Left lung (tissue), 10 donors: ENCODE data around the gene RIPOR3. TPM values are rescaled to one million over a fixed set of nuclear protein-coding genes. Genes with fewer than 3 reads are reported as not detected.

Experiments
- ATAC-seq: fragments of 200-7000 bp; cut with Tn5 transposase; one replicate; pipeline ENCODE4 v1.9.1; 2020; ENCODE audit warnings: moderate library complexity
- DNase-seq, 4 donors: peaks; one replicate each; pipeline ENCODE4 v3.0.0-alpha.2; 2013 to 2020
- H3K27ac ChIP-seq, 2 donors: fragments of 200-600 bp; sonication (generic) in 1 of 2; one replicate each; pipeline versions ENCODE4 v1.5.0 to v1.8.0; 2020 to 2021
- H3K27me3 ChIP-seq, 2 donors: fragments of 200-600 bp; sonication (generic) in 1 of 2; one replicate each; pipeline versions ENCODE4 v1.5.0 to v1.8.0; 2020 to 2021
- H3K36me3 ChIP-seq, 2 donors: fragments of 200-600 bp; sonication (generic) in 1 of 2; one replicate each; pipeline versions ENCODE4 v1.5.0 to v1.8.0; 2020 to 2021
- H3K4me1 ChIP-seq, 2 donors: fragments of 200-600 bp; one replicate each; pipeline ENCODE4 v1.8.0; 2021
- H3K4me3 ChIP-seq, 2 donors: fragments of 200-600 bp; sonication (generic) in 1 of 2; one replicate each; pipeline versions ENCODE4 v1.5.0 to v1.8.0; 2020 to 2021; ENCODE audit warnings: mild to moderate bottlenecking in 1 of 2
- H3K9me3 ChIP-seq, 2 donors: fragments of 200-600 bp; sonication (generic) in 1 of 2; one replicate each; pipeline versions ENCODE4 v1.5.0 to v1.8.0; 2020 to 2021
- CTCF ChIP-seq, 2 donors: fragments of 200-600 bp; sonication (generic) in 1 of 2; IDR thresholded peaks; one replicate each; pipeline versions ENCODE4 v1.5.0 to v1.8.0; 2021; ENCODE audit warnings: antibody characterized with exemption in 2 of 2
- intact Hi-C, 2 donors: fragments of 100-400 bp; cut with DNase I; formaldehyde crosslinking; loops; one replicate each; pipeline versions ENCODE4 v1.11.2 to v1.14.2; 2022
- polyA plus RNA-seq, 6 donors: library from polyadenylated mRNA; unstranded; fragments of 120-200 nt; gene quantifications; one replicate each; pipeline ENCODE4 v1.2.1, GENCODE V29; 2013; ENCODE audit not compliant: insufficient read length in 6 of 6
- total RNA-seq, 2 donors: library from RNA; stranded (reverse); fragmentation: NEBNext Ultra II Directional; extraction: Animal tissue kit (Norgen Biotek cat#: 25700); gene quantifications; one replicate each; pipeline ENCODE4 v1.2.1, GENCODE V29; 2021
- donor health status: DM: no; HTN: yes; CAD: no.
- donor health status: DM: no; HTN: no; CAD: no.

Gene RIPOR3
- total and polyA plus RNA-seq, 8 donors = 2.0 to 7.0 (median 2.8) TPM

GRCh38 chr20:50589548-50590347 is 101.6 kb downstream of the RIPOR3 start:
- Histone ChIP-seq H3K4me1 (peaks cover 7 to 21% of the 10 kb centered on the region in 2 donors), H3K36me3 (peaks cover 0 to 75% of the 10 kb centered on the region in 2 donors), H3K4me3 (no peak overlapping the region), H3K27me3 (no peaks in the 10 kb centered on the region), H3K9me3 (no peaks in the 10 kb centered on the region), H3K27ac (no peak overlapping the region)
- TF ChIP-seq CTCF (IDR thresholded peaks at IDR 0.05) = no peak
- DNase-seq (no peak), ATAC-seq (no peak)
- intact Hi-C loops = no loop called here

GRCh38 chr20:50588034-50588736 is 103.2 kb downstream of the RIPOR3 start:
- H3K4me1 ChIP-seq = peaks cover 7 to 15% of the 10 kb centered on the region in 2 donors
- ATAC-seq (peak; percentile 77), DNase-seq (peak in 3 of 4 donors; percentile 51 to 94 (median 64))
- peak; percentile 76 to 92 for TF ChIP-seq CTCF (IDR thresholded peaks at IDR 0.05)
- no peaks in the 10 kb centered on the region for H3K27me3 ChIP-seq
- intact Hi-C loops = no loop called here
- no peaks in the 10 kb centered on the region for H3K9me3 ChIP-seq
- H3K4me3 ChIP-seq = no peak overlapping the region
- H3K27ac ChIP-seq = no peak overlapping the region
- H3K36me3 ChIP-seq = peaks cover 0 to 90% of the 10 kb centered on the region in 2 donors

GRCh38 chr20:50587291-50587961 is 103.9 kb downstream of the RIPOR3 start:
- H3K27me3 ChIP-seq = no peaks in the 10 kb centered on the region
- no peak overlapping the region for H3K4me3 ChIP-seq
- H3K27ac ChIP-seq = no peak overlapping the region
- H3K4me1 ChIP-seq = peaks cover 6 to 12% of the 10 kb centered on the region in 2 donors
- H3K36me3 ChIP-seq = peaks cover 0 to 92% of the 10 kb centered on the region in 2 donors
- DNase-seq (no peak), ATAC-seq (no peak)
- H3K9me3 ChIP-seq = no peaks in the 10 kb centered on the region
- TF ChIP-seq CTCF (IDR thresholded peaks at IDR 0.05) = no peak
- intact Hi-C loops = no loop called here

GRCh38 chr20:50586531-50587232 is 104.7 kb downstream of the RIPOR3 start:
- Histone ChIP-seq H3K4me3 (no peak overlapping the region), H3K9me3 (no peaks in the 10 kb centered on the region), H3K36me3 (peaks cover 0 to 92% of the 10 kb centered on the region in 2 donors), H3K27ac (no peak overlapping the region), H3K27me3 (no peaks in the 10 kb centered on the region), H3K4me1 (peaks cover under 1 to 4% of the 10 kb centered on the region in 2 donors)
- TF ChIP-seq CTCF (IDR thresholded peaks at IDR 0.05) = no peak
- intact Hi-C loops = no loop called here
- DNase-seq (peak in 1 of 4 donors; percentile 47), ATAC-seq (no peak)
